ENCODE measurements around the gene NANOS3.

Gene NANOS3

GRCh38 chr19:13876834-13877233 is at the start of gene NANOS3:
Gene NANOS3, plus strand, starts transcription at chr19:13877134. Its CDS starts 115 bp downstream, at chr19:13877249.
- no peak for DNase-seq (ENCODE audit: low read depth)

DNA sequence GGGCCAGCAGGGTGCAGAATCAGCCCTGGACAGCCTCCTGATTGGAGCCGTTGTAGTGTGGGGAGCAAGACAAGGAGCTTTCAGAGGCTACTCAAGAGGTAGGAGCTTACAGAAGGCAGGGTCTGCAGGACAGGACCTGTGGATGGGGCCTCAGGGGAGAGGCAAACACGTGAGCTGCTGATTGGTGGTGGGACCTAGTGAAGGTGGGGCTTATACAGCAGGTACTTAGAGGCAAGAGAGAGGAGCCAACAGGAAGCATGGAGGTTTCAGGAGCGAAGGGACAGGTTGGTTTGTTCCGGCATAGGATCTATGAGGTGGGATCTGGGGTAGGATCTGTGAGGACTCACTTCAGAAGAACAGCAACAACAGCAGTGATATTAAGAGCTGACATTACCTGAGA is 49.3 kb upstream of the NANOS3 start:
- DNase-seq (ENCODE audit: low read depth), result no peak

GRCh38 chr19:13830114-13830740 is 46.7 kb upstream of the NANOS3 start:
- no peak for DNase-seq (ENCODE audit: low read depth)

GRCh38 chr19:13830741-13831536 is 46.0 kb upstream of the NANOS3 start:
- DNase-seq (ENCODE audit: low read depth), result no peak

GRCh38 chr19:13831537-13832467 is 45.1 kb upstream of the NANOS3 start:
- DNase-seq (ENCODE audit: low read depth), result no peak

- DNase-seq (ENCODE audit: low read depth), result peak; percentile 90
Observed at GRCh38 chr19:13833330-13834243, 43.3 kb upstream of the NANOS3 start.

DNA sequence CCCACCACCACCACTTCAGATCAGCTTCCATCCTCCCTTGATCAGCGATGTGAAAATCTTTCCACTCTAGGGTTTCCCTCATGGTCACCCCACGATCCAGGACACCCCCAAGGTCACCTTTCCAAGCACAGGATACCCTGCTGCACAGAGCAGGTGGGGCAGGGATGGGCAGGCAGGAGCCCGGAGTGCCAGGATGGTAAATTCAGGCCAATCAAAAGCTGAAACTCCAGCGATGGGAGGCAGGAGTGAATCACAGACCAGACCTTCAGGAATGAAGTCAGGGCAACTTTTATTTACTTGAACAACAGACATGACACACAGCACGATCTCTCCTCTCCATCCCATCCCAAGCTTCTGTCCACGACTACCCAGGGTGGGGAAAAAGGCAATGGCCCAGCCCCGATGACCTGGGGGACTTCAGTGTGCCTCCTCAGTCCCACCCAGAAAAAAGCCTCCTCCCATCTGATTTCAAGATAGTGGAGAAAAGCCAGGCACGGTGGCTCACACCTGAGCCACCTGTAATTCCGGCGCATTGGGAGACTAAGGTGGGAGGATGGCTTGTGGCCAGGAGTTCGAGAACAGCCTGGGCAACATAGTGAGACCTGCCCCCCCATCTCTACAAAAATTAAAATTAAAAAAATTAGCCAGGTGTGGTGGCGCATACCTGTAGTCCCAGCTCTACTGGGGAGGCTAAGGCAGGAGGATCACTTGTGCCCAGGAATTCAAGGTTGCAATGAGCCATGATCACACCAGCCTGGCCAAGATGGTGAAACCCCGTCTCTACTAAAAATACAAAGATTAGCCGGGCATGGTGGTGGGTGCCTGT is 42.5 kb upstream of the NANOS3 start:
- no peak for DNase-seq (ENCODE audit: low read depth)

GRCh38 chr19:13835791-13836723 is 40.9 kb upstream of the NANOS3 start:
- no peak for DNase-seq (ENCODE audit: low read depth)

DNA sequence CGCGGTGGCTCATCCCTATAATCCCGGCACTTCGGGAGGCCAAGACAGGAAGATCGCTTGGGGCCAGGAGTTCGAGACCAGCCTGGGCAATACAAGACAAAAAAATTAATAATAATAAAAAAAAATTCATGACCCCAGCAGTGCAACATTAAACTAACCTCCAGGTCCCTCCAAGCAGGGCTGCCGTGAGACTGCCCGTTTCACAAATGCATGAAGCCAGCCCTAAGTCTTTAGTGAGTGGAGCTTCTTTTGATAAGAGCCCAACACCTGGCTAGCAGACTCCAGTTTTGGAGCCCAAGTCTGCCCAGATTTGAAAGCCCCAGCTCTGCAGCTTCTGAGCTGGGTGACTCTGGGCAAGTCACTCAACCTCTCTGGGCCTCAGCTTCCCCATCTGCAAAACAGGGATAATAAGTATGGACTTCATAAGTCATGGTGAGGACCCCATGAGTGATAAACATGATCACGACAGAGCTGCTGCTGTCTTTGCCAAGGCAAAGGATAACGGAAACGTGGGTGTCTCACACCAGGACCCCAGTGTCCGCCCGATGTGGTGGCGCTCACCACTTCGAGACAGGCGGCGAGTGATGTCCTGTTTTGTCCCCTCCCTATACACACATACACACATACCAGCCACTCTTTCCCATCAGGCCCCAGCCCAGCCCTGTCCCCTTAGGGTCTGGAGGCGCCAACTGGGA is 38.4 kb upstream of the NANOS3 start:
- DNase-seq (ENCODE audit: low read depth), result no peak

DNA sequence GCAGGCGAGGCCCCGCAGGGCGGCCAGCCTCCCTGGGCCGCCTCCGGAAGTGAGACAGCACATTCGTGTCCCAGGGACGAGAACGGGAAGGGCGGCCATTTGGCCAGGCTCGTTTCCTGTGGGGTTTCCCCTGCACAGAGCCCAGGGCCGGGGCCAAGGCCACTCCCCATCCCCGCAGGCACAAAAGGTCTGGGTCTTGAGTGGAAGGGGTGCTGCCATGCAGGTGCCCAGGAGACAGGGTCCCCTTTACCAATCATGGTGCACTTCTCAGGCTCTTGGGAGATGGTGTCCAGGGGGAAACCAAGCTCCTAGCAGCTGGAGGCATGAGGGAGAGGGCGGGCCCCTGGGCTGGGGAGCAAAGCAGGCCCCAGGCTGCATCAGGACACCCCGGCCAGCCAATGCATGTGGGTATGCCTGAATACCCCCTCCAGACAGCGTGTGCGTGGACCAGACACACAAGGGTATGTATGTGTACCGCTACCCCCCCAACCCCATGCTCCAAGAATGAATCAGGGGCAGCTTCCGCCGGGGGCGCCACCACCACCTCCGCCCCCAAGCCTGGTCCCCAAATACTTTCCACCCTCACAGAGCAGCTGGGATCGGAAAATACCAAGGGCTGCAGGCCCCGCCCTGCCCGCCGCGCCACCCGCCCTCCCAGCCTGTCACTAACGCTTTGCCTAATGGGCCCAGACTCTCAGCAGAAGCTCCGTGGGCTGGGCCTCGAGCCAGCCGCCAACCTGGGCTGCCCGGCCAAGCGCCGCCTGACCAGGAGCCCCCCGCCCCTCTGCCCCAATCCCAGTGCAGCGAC is 37.6 kb upstream of the NANOS3 start:
- peak; percentile 86 for DNase-seq (ENCODE audit: low read depth)

DNA sequence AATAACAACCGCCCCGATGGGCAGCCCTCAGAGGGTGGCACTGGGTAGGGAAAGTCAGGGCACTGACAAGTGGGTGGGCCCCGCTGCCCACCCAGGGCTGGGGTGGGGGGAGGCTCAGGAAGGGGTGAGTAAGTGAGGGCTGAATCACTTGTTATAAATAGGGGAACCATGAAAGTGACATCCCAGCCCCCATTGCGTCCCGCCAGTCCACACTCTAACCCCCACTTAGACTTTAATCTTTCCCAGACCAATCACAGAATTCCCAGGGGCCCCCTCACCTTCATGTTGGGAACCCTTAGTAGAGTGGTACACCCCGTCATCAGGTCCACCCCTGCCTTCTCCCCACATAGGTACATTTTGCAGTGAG is 37.0 kb upstream of the NANOS3 start:
- DNase-seq (ENCODE audit: low read depth), result no peak

DNA sequence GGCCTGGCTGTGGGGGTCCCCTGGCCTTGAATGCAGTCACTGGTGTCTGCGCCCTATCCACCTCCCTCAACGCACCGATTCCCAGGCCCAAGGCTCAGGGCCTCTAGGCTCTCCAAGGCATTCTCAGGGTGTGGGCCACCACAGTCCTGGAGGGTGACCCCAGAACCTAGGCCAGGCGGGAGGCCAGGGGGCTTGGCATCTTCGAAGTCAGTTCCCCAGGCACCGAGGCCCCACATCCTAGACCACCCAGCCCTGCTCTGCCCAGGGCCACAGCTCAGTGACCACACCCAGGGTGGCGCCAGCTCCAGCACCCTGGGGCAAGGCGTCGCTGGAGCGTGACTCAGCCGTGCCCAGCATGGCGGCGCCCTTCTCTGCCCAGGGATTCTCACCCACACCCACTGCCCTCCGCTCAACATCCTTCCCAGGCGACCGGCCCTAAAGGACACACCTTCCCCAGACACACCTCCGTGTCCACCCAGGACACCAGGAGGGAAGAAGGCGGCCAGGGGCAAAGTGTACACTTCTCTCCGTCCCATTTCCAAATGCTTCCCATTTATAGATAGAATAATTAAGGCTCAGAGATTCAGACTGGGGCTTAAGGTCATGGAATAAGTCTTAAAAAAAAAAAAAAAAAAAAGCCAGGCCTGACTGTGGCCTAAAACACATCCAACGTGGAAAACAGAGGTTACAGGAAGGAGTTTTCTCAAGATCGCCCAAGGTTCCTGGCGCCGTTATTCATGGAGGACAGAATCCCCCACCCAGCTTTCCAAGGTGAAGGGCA is 36.4 kb upstream of the NANOS3 start:
- DNase-seq (ENCODE audit: low read depth), result no peak

GRCh38 chr19:13841086-13841961 is 35.6 kb upstream of the NANOS3 start:
- DNase-seq (ENCODE audit: low read depth), result no peak

GRCh38 chr19:13841962-13842290 is 35.0 kb upstream of the NANOS3 start:
- no peak for DNase-seq (ENCODE audit: low read depth)

GRCh38 chr19:13842291-13843103 is 34.4 kb upstream of the NANOS3 start:
- no peak for DNase-seq (ENCODE audit: low read depth)
